Measurements from ENCODE around the gene ASIC5. TPM values are rescaled to one million over a fixed set of nuclear protein-coding genes. Genes with fewer than 3 reads are reported as not detected.

ASIC5 gene
- not detected in 5 replicates for total RNA-seq (2022; extraction: Qiagen RNA extraction)

GRCh38 chr4:155866177-155866576 lies at the start of gene ASIC5:
TSS of gene ASIC5 (minus strand) at chr4:155866277. CDS start at chr4:155866226, 51 bp downstream.

GRCh38 chr4:155903453-155903852 lies 37.4 kb upstream of the ASIC5 start, which contains the start of gene TDO2:
TSS of gene TDO2 (plus strand) at chr4:155903696. CDS start at chr4:155903759, 63 bp downstream.

Other genes starting within 250 kb of the ASIC5 start
- not detected in 5 replicates for gene GUCY1A1, start 199.4 kb downstream of the ASIC5 start, total RNA-seq (2022; extraction: Qiagen RNA extraction)
- 0.18 to 0.31 TPM (median 0.23 TPM) in 5 replicates for gene GUCY1B1, start 107.3 kb downstream of the ASIC5 start, total RNA-seq (2022; extraction: Qiagen RNA extraction)
- 0.46 to 1.2 TPM (median 0.64 TPM) in 5 replicates for gene TDO2, start 37.4 kb upstream of the ASIC5 start, total RNA-seq (2022; extraction: Qiagen RNA extraction)
- 0.76 to 1.1 TPM (median 0.89 TPM) in 5 replicates for gene CTSO, start 87.6 kb upstream of the ASIC5 start, total RNA-seq (2022; extraction: Qiagen RNA extraction)